IPS-18c (cell line): ENCODE results near the gene NTN1.

Experiments used
- H3K4me3 ChIP-seq: 2 replicates; pipeline ENCODE4 v1.7.0; 2013; ENCODE audit warnings: low read depth, mild to moderate bottlenecking, low read length, moderate library complexity; ENCODE audit not compliant: insufficient read depth
- H3K9me3 ChIP-seq: one replicate; pipeline ENCODE4 v1.6.1; 2013; ENCODE audit warnings: mild to moderate bottlenecking, low read length, moderate library complexity; ENCODE audit not compliant: control insufficient read depth, insufficient read depth

NTN1 gene

GRCh38 chr17:9271989-9272388 is 250.7 kb downstream of the NTN1 start:
- Histone ChIP-seq H3K9me3 (no peaks in the 10 kb centered on the region), H3K4me3 (no peak overlapping the region)

DNA sequence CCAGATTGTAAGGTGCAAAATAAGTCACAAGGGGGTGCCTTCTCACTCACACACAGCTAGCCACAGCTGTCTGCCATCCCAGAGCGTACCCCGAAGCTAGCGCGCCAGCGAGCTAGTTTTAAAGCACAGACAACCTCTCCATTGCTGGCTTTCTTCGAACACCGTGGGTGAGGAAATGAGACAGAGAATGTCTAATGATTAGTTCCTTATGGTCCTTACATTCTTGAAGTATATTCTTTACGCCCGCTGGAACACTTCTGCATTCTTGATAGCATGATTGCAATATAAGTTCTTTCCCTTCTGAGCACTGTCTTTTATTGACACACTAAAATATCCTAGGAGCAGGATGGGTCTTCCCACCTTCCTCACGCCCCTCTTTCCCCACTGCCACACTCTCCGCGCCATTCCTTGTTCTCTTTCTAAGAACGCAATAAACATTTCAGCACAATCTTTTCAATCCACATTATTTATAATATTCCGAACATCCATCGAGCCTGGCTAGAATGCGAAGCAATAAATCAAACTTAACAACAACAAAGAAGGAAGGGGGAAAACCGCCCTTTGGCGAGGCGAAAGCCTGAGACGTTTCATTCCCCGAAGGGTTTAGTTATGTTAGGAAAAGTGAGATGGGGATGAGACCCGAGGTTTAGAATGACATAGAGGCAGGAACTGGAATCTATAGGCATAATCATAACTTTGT is 251.3 kb downstream of the NTN1 start:
- Histone ChIP-seq H3K4me3 (no peak overlapping the region), H3K9me3 (no peaks in the 10 kb centered on the region)

DNA sequence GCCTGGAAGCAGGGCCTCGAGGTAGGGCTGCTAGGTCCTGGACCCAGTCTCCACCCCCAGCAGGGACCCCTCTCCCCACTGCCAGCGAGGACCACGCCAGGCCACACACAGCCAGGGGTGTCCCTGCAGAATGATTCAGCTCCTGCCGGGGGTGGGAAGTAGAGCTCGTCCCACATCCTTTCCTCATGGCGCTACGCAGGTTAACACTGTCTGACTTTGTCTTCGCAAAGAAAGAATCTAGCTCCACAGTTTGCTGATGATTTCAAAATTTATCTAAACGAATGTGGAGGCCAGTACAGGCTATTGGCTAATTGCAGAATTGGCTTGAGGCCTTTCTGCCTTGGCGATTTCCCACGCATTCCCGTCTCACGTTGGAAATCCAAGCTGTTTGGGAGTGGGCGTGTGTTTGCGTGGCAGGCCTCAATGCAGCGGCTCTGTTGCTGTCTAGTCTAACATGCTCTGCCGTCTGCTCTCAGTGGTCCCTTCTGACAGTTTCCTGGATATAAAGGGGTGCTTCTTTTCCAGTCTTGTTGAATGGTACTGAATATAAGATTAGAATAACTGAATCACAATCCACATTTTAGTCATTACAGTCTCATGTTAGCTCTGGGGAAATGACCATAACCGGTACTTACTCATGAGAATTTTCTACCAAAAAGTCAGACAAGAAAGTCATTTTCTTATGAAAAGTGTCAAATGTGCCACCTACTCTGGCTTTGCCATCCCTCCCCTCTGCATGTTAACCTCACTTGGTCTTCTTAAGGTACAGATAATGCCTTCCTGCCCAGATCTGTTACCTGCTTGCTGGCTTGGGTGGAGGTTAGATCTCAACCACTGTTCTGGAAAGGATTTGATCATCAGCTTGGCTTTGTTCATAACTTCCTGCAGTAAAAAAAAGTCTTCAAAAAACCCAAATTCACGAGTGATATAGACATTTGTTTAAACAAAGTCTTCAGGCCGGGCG is 252.4 kb downstream of the NTN1 start:
- Histone ChIP-seq H3K4me3 (no peak overlapping the region), H3K9me3 (no peaks in the 10 kb centered on the region)

GRCh38 chr17:9274973-9275372 is 253.7 kb downstream of the NTN1 start:
- H3K4me3 ChIP-seq: no peak overlapping the region
- H3K9me3 ChIP-seq: no peaks in the 10 kb centered on the region

DNA sequence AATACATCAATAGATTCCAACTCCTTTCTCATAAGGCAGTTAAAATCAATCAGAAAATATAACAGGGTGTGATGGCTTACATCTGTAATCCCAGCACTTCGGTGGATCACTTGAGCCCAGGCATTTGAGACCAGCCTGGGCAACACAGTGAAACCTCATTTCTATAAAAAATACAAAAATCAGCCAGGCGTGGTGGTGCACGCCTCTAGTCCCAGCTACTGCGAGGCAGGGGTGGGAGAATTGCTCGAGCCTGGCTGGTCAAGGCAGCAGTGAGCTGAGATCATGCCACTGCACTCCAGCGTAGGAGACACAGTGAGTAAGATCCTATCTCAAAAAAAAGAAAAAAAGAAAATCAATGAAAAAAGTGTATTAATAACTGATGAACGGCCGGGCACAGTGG is 258.6 kb downstream of the NTN1 start:
- Histone ChIP-seq H3K4me3 (no peak overlapping the region), H3K9me3 (peaks cover 2% of the 10 kb centered on the region)

- peaks cover 2% of the 10 kb centered on the region for H3K9me3 ChIP-seq
Observed at GRCh38 chr17:9283909-9284308, 262.6 kb downstream of the NTN1 start.

DNA sequence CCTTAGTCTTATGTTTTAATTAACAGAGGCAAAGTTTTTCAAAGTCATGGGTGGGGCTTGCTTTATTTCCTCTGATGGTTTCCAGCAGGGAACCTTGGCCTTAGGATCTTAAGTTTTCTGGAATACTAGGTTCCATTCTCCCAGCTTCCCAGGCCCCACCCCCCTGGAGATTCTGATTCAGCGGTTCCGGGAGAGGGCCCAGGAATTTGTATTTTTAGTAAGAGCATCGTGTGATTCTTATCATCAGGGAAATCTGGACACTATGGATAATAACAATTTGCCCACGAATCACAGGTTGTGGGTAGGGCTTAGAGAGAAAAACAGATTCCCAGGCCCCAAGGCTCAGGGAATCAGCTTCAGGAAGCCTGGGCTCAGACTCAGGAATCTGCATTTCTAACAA is 263.6 kb downstream of the NTN1 start:
- H3K4me3 ChIP-seq: no peak overlapping the region
- peaks cover 2% of the 10 kb centered on the region for H3K9me3 ChIP-seq

More at GRCh38 chr17:9283909-9284308, 262.6 kb downstream of the NTN1 start:
- no peak overlapping the region for H3K4me3 ChIP-seq

DNA sequence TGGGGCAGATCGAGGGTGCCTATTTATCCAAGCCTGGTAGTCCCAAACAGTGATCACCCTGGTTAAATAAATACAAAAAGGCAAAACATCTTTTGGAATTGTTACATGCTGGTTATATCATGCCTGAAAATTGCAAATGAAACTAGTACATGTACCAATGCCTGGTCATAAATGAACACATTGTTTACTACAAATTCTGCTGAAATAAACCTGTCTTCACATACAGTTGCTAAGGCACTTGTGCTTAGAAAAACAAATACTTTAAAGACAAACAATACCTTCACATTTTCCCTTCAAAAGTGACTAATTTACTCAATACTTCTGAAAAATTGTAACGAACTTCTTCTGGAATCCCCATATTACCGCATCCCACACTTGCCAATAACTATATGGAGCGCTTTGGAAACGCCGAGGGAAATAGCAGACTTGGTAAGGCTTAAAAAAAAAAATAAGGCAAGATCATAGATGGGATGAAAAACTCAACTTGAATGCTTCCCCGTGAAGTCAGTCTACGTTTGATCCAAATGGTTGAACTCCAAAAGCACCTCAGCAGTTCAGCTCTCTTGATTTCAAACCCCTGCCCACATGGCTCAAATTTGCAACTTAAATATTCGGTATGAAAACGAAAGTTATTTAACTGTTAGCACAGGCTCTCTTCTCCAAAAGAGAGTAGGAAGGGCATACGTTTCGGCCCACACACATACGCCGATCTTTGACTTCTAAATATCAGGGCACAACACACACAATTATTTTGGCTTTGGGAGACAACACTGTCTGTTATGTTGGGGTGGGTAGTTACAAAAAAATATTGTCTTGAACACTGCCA is 264.5 kb downstream of the NTN1 start:
- H3K9me3 ChIP-seq: peaks cover 2% of the 10 kb centered on the region
- H3K4me3 ChIP-seq: no peak overlapping the region

- H3K9me3 ChIP-seq: peaks cover 2% of the 10 kb centered on the region
- no peak overlapping the region for H3K4me3 ChIP-seq
Observed at GRCh38 chr17:9286434-9286833, 265.1 kb downstream of the NTN1 start.

DNA sequence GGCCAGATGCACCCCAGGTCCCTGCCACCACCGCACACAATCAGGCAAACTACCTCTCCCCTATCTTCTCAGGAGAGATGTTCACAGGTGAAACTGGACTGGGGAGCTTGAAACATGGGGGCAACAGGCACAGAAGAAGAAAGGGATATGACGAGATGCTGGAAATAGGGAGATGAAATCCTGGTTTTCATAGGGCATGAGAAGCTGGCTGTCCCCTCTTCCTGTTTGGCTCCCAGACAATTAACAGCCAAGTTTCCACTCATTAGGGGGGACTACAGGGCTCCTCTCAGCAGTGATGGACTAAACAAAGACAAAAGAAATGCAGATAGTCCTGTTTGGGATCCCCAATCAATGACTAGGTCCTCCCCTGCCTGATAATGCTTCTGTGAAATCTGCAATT is 266.0 kb downstream of the NTN1 start:
- peaks cover 1% of the 10 kb centered on the region for H3K9me3 ChIP-seq
- no peak overlapping the region for H3K4me3 ChIP-seq

DNA sequence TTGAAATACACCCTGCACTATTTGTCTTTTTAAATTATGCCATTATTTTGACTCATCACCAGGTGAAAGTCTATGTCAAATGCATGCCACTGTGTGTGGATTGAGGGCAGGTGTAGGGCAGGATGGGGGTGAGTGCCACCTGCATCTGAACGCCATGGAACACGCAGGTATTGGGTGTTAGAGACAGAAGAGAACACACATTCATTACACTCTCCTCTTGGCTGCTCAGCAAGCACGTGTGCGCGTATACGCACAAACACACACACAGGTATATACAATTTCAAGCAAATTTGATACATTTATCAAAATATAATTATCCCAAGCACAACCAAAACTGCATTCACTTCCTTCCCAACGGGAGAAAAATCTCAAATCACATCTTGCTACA is 268.9 kb downstream of the NTN1 start:
- Histone ChIP-seq H3K4me3 (no peak overlapping the region), H3K9me3 (no peaks in the 10 kb centered on the region)

GRCh38 chr17:9291912-9292560 is 270.7 kb downstream of the NTN1 start:
- H3K4me3 ChIP-seq: no peak overlapping the region
- H3K9me3 ChIP-seq: no peaks in the 10 kb centered on the region

- no peak overlapping the region for H3K4me3 ChIP-seq
Observed at GRCh38 chr17:9292561-9292941, 271.2 kb downstream of the NTN1 start.

More at GRCh38 chr17:9292561-9292941, 271.2 kb downstream of the NTN1 start:
- H3K9me3 ChIP-seq: no peaks in the 10 kb centered on the region
